ENCODE results near the gene SALL3. TPM values are rescaled to one million over a fixed set of nuclear protein-coding genes. Genes with fewer than 3 reads are reported as not detected.
A peak's percentile ranks its signal among the peaks of the same experiment; 100 is the strongest.

Gene SALL3
- total and polyA plus RNA-seq, 2 of the 8 experiments (the other 6 are each of a cell fraction or from before 2014, with no cell fraction given): 10.5 to 46.4 TPM

- TF ChIP-seq CTCF (IDR thresholded peaks at IDR 0.05; ENCODE audit: control extremely low read depth in 1 of 3, insufficient read depth in 1 of 3, low read depth in 1 of 3, low read length in 3 of 3): no peak
- peak; percentile 69 for TF ChIP-seq KDM4A (IDR thresholded peaks at IDR 0.05; ENCODE audit: low read depth, low read length, severe bottlenecking)
- peak; percentile 71 for TF ChIP-seq EZH2 (IDR thresholded peaks at IDR 0.05; ENCODE audit: low read depth, low read length, severe bottlenecking)
- TF ChIP-seq RNF2 (IDR thresholded peaks at IDR 0.05; ENCODE audit: borderline replicate concordance, low read depth, low read length, missing control alignments, poor library complexity, severe bottlenecking): peak; percentile 73
- TF ChIP-seq PHF8 (conservative IDR thresholded peaks at IDR 0.05; ENCODE audit: low read depth, low read length): 0 out of 2 replicates have a peak, but pooled peaks have one; percentile 24
- no peak for TF ChIP-seq USF2 (IDR thresholded peaks at IDR 0.05; ENCODE audit: low read length)
- no peak for TF ChIP-seq ZNF274 (IDR thresholded peaks at IDR 0.05; ENCODE audit: borderline replicate concordance, extremely low read depth, low read length)
- no peak for TF ChIP-seq CBX8 (IDR thresholded peaks at IDR 0.05; ENCODE audit: borderline replicate concordance, low read depth, low read length)
Observed at GRCh38 chr18:78974115-78974761, 5.4 kb upstream of the SALL3 start (continued).

Measured in H1 (cell line).